HG02763 (cell line): ENCODE data around the gene USP6NL.
A peak's percentile ranks its signal among the peaks of the same experiment; 100 is the strongest.
"Not testable (repeated sequence)": the region's sequence is repeated elsewhere in the genome, so short reads cannot be mapped to it uniquely, and the experiment has no call there.

Source experiments
- ATAC-seq: cut with Tn5 transposase; IDR thresholded peaks from one replicate; pipeline ENCODE4 v1.9.1; 2021; ENCODE audit warnings: mild to moderate bottlenecking, moderate library complexity; ENCODE audit not compliant: unreplicated experiment

Gene USP6NL

DNA sequence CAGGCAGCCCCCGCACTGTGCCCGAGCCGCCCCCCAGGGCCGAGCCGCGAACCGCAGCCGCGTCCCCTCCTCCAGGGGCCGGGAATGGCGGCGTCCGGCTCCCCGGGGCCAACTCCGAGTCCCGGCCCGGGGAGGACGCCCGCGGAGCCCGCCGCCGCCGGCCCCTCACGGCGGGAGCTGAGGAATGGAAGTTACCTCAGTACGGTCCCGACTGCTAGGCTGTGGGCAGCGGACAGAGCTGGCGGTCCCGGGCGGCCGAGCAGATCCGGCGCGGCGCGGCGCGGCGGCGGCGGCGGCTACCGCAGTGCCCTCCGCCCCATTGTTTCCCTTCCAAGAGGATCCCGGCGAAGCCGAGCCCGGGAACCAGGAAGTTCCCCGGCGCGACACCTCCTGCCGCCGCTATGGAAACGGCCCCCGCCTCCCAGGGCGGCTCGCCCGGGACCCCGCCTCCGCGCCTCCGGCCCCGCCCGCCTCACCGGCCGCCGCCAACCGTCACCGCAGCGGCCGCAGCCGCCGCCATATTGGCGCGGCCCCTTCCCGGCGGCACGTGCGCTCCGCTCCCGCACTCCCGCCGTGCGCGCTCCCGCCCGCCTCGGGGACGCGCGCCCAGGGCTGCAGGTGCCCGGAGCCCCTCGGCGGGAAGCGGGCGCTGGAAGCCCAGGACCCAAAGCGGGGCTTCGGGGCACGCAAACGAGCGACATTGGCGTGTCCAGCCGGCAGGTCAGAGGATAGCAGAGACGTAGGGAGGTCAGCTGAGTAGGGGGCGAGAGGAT is at the start of gene USP6NL:
Gene USP6NL, minus strand, starts transcription at position 403 of the 773 bp plus-strand sequence. CDS start 14,016 bp downstream, outside the sequence.
- peak; percentile 65 for ATAC-seq

DNA sequence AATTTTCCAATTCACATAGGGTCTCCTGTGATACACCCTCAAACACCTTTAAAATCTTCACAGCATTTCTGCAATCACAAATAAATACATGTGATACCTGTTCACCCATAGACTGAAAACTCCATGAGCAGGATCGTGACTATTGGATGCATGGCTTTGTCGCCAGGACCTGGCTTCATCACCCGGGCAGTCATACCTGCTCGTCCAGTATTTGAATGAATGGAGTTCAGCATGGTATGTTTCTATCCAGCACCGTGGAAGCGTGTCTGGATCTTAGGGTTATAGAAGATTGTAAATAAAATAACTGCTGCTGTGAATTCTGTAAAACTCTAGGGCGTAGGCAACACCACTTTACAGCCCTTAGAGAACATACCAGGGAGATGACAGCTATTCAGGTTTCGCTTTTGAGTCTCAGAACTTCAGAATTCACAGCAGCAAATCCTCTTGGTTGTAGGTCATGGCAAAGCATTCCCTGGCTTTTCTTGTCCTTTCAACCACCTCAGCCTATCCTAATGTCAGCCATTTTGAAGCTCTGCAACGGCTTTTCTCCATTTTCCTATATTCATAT is 47.4 kb upstream of the USP6NL start:
- ATAC-seq, result no peak

DNA sequence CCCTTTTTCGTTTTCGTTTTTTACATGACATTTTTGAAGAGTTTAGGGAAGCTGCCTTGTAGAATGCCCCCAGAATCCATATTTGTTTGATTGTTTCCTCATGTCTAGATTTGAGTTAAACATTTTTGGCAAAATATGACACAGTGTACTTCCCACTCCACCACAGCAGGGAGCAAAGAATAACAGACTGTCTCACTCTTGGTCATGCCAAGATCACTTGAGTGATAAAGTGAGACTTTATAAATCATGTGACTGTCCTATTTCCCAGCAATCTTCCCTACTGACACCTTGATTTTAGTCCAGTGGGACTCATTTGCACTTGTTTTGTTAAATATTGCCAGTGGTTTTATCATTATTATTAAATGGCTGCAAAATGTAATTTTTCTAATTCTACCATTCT is 44.4 kb upstream of the USP6NL start:
- no peak for ATAC-seq

DNA sequence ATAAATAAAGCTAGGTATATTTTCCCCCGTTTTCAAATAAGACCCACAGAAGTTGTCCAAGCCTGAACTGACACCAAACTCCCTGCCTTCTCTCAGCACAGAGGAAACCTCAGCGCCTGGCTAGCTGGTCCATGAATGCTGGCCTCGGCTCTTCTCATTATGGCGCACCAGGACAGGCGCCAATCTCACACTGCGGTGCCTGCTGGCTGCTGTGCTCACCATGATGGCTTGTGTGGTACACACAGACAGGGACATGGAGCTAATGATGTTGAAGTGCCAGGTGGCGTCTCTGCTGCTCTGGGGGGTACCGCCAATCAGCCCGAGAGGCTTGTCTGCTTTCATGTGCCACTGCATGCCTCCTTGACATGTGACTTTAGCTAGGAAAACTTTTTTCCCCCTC is 43.2 kb upstream of the USP6NL start:
- no peak for ATAC-seq

DNA sequence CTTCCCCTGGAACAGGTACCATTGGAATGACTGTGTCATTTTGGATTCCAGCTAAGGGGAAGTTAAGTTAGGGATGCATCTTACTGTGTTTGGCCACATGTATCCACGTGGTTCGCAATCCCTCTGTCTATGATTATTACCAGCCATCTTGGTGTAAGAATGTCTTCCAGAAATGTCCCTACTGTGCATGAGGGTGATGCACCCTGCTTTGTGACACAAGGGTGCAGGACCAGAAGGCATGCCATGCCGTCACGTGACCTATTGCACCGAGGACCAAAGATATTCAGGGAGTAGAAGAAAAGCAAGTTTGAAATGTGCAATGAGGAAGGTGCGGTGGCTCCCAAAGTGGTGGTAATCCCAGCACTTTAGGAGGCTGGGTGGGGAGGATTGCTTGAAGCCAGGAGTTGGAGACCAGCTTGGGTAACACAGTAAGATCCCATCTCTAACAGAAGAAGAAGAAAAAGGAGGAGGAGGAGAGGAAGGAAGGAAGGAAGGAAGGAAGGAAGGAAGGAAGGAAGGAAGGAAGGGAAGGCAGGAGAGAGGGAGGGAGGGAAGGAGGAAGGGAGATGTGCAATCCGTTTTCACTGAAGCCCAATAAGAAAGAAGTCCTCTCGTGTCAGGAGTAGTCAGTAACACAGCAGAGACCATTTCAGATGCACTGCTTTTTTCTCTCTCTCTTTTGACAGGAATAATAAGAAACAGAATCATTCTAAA is 42.5 kb upstream of the USP6NL start:
- no peak for ATAC-seq

DNA sequence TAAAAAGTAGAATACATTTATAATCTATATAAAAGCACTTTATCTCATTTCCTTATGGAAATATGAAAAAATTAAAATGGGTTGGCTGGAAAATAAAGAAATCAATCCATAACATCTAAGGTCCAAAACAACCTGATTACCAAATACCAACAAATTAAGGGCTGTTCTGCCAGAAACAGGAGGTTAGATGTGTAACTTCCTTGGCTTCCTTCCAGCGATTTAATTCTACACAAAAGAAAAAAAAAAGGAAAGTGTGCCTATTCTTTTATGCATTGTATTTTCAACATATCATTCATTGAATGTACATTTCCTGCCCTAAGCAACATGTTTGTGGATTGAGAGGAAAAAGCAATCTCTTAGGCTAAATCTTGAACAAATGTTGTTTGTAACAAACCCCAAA is 36.2 kb upstream of the USP6NL start:
- no peak for ATAC-seq

DNA sequence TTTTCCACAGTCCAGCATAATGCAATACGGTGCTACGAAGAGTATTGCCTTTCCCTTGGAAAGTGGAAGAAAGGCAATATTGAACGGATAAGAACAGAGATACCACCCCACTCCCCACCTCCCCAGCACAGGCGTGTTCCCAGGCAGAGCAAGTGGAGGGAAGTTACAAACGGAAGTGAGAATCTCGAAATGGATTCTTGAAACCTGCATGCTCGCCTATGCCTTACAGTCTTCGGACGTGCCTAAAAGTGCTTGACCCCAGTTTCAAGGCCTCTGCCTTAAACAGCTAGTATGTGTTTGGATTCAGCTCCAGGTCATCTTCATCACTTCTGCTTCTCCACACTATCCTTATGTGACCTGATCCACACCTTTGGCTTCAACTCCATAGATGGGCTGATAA is 35.0 kb upstream of the USP6NL start:
- ATAC-seq, result no peak

DNA sequence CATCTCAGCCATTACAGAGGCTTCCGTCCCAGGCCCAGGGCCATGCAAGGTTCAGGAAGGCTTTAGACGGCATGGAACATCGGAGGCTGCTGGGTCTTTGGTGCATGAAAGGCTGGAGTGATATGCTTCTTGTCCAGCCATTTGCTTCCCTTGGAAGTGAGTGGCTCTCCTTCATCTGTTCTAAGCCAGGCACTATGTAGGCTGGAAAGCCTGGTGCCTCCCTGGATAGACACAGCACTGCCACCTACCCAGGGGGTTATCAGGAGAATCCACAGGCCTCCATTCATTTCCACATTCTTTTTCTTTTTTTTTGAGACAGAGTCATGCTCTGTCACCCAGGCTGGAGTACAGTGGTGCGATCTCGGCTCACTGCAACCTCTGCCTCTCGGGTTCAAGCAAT is 31.6 kb upstream of the USP6NL start:
- ATAC-seq, result no peak

DNA sequence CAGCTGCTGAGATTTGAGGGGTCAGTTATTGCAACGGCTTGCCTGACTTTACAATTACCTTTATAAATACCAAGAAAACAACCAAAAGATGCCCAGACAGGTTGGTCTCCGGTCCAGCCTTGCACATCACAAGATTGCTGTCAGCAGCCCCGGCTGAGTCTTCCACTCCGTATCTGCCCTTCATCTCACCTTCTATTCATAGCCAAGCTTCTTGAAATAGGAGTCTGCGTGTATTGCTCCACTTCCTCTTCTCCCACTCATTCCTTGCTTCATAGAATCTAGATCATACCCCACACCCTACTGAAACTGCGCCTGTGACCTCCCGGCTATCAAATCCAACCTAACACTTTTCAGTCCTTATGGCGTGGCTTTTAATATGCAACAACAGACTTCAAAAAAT is 31.1 kb upstream of the USP6NL start:
- ATAC-seq, result no peak

DNA sequence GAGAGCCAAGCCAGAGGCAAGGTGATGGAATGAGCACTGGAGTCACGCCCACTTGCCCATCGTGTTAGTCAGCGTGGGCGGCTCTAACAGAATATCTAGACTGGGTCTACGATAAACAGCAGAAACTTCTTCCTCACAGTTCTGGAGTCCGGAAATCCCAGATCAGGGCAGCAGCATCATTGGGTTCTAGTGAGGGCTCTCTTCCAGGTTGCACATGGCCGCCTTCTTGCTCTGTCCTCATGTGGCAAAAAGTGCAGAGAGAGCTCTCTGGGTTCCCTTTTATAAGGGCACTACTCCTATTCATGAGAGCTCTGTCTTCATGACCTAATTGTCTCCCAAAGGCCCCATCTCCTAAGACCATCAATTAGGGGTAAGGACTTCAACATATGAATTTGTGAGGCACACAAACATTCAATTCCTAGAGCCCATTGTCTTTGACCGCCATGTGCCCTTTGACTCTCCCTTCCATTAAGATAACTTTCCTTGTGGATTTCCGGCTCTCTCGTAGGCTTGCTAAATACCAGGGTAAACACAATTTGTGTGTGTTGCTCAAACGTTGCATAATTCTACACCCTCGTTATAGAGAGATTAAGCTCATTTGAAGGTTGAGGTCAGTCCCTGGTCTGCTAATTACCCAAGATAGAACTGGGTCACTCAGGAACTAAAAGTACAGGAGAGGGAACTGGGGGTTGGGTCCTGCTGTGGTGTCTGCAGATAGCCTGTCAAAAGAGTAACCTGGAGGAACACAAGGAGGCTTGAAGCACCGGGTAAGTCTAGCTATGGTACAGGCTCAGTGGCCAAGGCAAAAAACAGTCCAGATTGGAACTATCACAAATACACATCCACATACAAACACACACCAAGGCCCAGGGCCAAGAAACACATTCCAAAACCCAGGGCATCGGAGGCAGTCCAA is 28.7 kb upstream of the USP6NL start:
- ATAC-seq, result no peak

DNA sequence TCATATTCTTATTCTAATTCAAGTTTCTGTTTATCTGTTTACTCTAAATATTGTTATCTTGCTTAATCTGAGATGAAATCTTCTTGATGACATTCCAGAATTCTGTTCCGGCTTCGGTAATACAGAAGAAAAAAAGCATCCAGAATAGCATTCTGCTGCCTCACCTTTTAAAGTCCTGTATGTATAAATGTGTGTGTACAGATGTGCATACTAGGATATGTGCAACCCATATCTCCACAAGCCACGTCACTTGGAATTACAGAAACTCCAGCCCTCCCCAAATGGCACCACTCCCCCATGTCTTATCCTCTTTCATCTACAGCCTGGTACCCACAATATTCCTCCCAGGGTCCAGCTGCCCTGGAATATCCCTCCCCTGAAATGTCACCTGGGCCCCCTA is 27.9 kb upstream of the USP6NL start:
- ATAC-seq, result no peak

DNA sequence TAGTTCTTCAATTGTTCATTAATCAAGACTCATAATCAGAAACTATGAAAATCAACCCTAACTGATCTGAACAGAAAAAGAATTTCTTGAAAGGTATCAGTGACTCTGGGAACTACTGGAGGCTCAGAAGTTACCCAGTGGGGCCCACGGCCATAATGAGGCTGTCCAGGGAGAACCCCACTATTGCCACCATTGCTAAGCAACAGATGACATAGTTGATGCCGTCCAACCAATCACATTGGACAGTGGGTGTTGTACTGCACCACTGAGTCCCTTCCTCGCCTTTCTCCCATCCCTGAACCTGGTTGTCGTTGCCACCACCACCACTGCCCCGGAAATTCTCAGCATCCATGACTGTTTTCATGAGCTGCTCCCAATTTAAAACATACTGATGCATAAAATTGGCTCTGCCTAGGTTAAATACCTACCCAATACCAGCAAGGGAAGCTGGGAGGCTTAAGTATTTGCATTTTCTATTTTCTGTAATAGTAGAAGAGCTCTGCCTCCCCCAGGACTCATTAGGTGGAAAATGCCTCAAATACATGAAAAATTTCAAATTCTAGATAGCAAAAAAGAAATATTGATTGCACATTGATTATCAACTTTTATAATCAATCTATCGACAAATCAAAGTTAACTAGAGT is 26.7 kb upstream of the USP6NL start:
- ATAC-seq, result no peak

DNA sequence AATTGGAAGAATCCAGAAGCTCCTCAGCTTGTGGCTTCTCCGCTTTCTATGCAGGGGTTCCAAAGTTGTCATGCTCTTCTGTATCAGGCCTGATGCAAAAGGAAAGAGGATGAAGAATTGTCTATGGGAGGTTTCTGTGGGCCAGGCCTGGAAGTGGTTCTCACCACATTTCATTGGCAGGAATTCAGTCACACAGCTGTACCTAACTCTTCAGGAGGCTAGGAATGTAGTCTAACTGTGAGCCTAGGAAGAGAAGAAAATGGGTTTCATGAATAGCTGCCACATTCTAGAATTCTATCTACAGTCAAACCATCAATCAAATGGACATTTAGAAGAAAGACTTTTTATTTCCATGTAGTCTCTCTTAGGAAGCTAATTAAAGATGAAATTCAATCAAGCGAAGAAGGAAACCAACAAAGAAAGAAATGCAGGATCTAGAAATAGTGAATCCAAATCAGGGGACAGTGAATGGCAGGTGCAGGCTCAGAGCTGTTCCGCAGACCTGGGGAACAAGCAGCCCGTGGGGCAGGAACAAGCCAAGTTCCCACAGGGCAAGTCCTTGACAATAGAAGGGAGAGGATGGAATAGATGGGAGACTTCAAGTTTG is 25.4 kb upstream of the USP6NL start:
- no peak for ATAC-seq

DNA sequence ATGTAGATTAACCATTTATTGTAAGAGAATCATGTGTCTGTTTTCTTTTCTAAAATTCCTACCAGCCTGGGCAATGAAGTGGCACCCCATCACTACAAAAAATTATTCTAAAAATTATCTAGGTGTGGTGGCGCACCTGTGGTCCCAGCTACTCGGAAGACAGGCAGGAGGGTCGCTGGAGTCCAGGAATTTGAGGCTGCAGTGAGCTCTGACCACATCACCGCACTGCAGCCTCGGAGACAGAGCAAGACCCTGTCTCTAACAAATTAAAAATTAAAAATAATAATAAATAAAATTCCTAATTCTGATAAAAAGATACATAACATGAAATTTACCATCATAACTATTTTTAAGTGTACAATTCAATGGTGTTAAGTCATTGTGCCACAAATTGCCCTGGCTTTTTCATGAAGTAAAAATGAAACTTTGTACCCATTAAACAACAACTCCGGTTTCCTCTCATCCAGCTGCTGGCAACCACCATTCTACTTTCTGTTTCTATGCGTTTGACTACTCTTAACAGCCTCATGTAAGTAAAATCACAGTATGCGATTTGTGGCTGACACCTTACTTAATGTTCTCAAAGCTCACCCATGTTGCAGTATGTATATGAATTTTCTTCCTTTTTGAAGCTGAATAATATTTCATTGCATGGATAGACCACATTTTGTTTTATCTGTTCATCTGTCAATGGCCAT is 20.6 kb upstream of the USP6NL start:
- peak; percentile 94 for ATAC-seq

DNA sequence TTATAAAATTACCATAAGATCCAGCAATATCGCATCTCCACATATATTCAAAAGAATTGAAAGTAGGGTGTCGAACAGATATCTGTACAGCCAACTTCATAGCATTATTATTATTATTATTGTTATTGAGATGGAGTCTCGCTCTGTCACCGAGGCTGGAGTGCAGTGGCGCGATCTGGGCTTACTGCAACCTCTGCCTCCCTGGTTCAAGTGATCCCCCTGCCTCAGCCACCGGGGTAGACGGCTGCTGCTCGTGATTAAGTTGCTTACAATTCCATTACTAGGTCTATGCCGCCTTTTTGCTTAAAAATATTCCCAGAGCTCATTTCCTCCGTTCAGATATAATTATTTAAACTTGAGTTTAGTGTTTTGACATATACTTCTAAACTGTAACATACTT is 19.8 kb upstream of the USP6NL start:
- no peak for ATAC-seq

DNA sequence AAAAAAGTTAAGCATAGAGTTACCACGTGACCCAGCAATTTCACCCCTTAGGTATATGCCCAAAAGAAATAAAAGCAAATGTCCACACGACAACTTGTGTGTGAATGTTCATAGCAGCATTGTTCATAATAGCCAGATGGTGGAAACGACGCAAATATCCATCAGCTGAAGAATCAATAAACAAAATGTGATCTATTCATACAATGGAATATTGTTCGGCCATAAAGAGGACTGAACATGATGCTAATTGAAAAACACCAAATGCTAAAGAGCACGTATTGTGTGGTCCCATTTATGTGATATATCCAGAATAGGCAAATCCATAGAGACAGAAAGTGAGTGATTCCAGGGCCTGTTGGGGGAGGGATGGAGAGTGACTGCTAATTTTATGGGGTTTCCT is 18.3 kb upstream of the USP6NL start:
- ATAC-seq, result no peak

DNA sequence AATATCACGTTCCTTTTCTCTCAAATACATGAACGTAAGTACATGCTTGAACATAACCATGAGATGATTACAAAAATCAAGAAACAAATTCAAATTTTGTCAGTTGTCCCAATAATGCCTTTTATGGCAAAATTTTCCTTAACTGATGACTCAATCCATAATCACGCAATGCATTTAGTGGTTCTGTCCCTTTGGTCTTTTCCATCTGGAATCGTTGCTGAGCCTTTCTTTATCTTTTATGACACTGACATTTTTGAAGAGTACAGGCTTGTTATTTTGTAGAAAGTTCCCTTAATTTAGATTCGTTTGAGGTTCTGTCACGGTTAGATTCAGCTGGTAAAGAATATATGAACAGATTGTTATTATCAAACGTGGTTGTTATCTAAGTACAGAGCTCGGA is 16.5 kb upstream of the USP6NL start:
- not testable (repeated sequence) for ATAC-seq

DNA sequence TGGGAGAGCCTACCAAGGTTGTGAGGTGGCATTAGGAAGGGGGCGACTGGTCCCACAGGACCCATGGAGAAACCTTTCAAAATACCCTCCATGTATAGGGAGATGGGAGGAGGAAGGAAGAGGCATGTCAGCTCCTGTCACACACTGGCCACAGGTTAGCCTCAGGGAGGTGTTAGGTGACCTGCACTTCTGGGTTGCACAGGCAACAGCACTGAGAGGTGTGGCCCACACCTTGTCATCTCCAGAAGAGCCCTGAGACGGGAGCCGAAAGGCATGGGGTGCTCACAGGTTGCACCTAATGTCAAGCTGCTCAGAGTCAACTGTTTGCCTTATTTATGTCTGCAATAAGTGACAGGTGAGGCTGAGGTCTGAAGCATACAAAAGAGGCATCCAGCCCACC is 14.6 kb upstream of the USP6NL start:
- no peak for ATAC-seq

DNA sequence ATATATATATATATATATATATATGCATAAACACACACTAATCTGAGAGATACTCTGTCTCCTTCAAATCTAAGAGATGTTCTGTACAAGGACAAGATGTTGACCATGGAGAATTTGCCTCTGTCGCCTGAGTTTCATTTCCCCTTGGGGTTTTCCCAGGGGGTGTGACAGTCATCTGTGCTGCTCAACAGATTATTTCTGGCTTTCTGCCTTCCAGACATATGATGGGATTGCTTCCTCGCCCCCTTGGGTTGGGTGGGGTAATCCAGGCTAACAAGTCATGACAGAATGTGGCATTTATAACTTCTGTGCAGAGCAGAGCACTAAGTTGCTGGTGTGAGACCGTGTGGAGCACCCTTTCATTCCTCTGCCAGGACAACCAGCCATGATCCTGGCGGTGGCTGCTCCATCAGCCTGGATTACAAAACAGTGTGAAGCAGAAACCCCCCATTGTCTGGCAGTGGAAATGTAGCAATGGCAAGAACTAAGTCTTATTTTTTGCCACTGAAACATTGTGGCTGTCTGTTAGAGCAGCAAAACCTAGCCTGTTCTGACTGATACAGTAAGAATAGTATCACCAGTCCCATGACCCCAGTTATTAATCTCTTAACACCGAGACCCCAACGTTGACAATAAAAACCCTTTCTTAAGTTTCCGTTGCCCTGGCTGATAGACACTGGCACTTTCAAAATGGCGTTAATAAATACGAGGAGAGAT is 13.7 kb upstream of the USP6NL start:
- peak; percentile 71 for ATAC-seq
